OCI-LY3 (cell line): ENCODE results near the gene CD84.

Source experiments
- CTCF ChIP-seq: fragments of 200-600, 300-600 bp; sonication (generic); IDR thresholded peaks from 2 replicates; pipeline ENCODE4 v1.5.1; 2014; ENCODE audit warnings: antibody characterized with exemption, low read length, low read depth
- EZH2phosphoT487 ChIP-seq: fragments of 200-600 bp; shearing (Covaris generic); IDR thresholded peaks from 2 replicates; pipeline ENCODE4 v1.6.1; 2018; ENCODE audit warnings: antibody characterized with exemption, mixed run types, low read depth

GRCh38 chr1:160546942-160547341 is 32.4 kb downstream of the CD84 start:
- TF ChIP-seq CTCF (no peak), EZH2phosphoT487 (no peak)
